Activated CD8-positive, alpha-beta T cell treated with anti-CD3 and anti-CD28 coated beads for 36 hours (primary cell): ENCODE measurements around the gene QSOX2. TPM values are rescaled to one million over a fixed set of nuclear protein-coding genes. Genes with fewer than 3 reads are reported as not detected.

Source experiments
- ATAC-seq: fragments of 200-7000 bp; cut with Tn5 transposase; one replicate; pipeline ENCODE4 v1.10.0; 2021; ENCODE audit warnings: mild to moderate bottlenecking, moderate library complexity
- CTCF ChIA-PET: fragments of 350-600 bp; sonication (Branson Sonifier 250); formaldehyde crosslinking; loops from one replicate; lab custom pipeline; 2021; ENCODE audit warnings: antibody characterized with exemption; lab: Charles Lee
- POLR2A ChIA-PET: fragments of 350-600 bp; sonication (Branson Sonifier 250); formaldehyde crosslinking; loops from one replicate; lab custom pipeline; 2021; ENCODE audit warnings: antibody characterized with exemption; lab: Charles Lee
- DNase-seq: peaks from one replicate; pipeline ENCODE4 v3.0.0-alpha.2; 2020
- H3K27ac Mint-ChIP-seq: one replicate; pipeline ENCODE4 v1.8.0; 2021; ENCODE audit warnings: mild to moderate bottlenecking, mixed read lengths
- H3K27me3 Mint-ChIP-seq: one replicate; pipeline ENCODE4 v1.8.0; 2021; ENCODE audit warnings: mixed read lengths
- H3K36me3 Mint-ChIP-seq: one replicate; pipeline ENCODE4 v1.8.0; 2021; ENCODE audit warnings: low read depth, mixed read lengths
- H3K4me1 Mint-ChIP-seq: one replicate; pipeline ENCODE4 v1.8.0; 2021; ENCODE audit warnings: low read depth, mixed read lengths
- H3K4me3 Mint-ChIP-seq: one replicate; pipeline ENCODE4 v1.8.0; 2021; ENCODE audit warnings: mild to moderate bottlenecking, moderate library complexity, mixed read lengths
- H3K9me3 Mint-ChIP-seq: one replicate; pipeline ENCODE4 v1.8.0; 2021; ENCODE audit warnings: mixed read lengths
- CTCF ChIP-seq: fragments of 200-600 bp; IDR thresholded peaks from one replicate; pipeline ENCODE4 v1.8.0; 2022; ENCODE audit warnings: antibody characterized with exemption, mild to moderate bottlenecking
- intact Hi-C: fragments of 100-400 bp; cut with micrococcal nuclease; formaldehyde crosslinking; loops from one replicate; pipeline ENCODE4 v1.10.0; 2022
- total RNA-seq, 2 experiments: library from RNA; stranded (reverse); gene quantifications; one replicate each; pipeline ENCODE4 v1.2.3, GENCODE V29; 2021

QSOX2 gene
- total RNA-seq, 2 experiments from 2014 or later, result 21.0 to 21.5 TPM

- H3K27ac Mint-ChIP-seq, result no peak overlapping the region
- ChIA-PET POLR2A (no interaction called here), CTCF (no interaction called here)
- H3K4me1 Mint-ChIP-seq, result peaks cover 10% of the 10 kb centered on the region
- H3K27me3 Mint-ChIP-seq, result no peaks in the 10 kb centered on the region
- DNase-seq (no peak), ATAC-seq (no peak)
- H3K9me3 Mint-ChIP-seq, result no peaks in the 10 kb centered on the region
- H3K36me3 Mint-ChIP-seq, result no peaks in the 10 kb centered on the region
- no peak for TF ChIP-seq CTCF
- intact Hi-C loops, result no loop called here
- no peak overlapping the region for H3K4me3 Mint-ChIP-seq
Observed at GRCh38 chr9:136264441-136265405, 19.1 kb upstream of the QSOX2 start.

GRCh38 chr9:136264031-136264430, 18.4 kb upstream of the QSOX2 start:
- Mint-ChIP-seq H3K36me3 (no peaks in the 10 kb centered on the region), H3K27ac (no peak overlapping the region), H3K9me3 (no peaks in the 10 kb centered on the region), H3K27me3 (no peaks in the 10 kb centered on the region), H3K4me3 (no peak overlapping the region), H3K4me1 (peaks cover 10% of the 10 kb centered on the region)
- no peak for TF ChIP-seq CTCF
- intact Hi-C loops, result no loop called here
- CTCF ChIA-PET, result no interaction called here
- ATAC-seq, result no peak
- DNase-seq, result no peak
- POLR2A ChIA-PET, result no interaction called here

GRCh38 chr9:136262671-136263178, 17.1 kb upstream of the QSOX2 start:
- no peak for TF ChIP-seq CTCF
- Mint-ChIP-seq H3K9me3 (no peaks in the 10 kb centered on the region), H3K36me3 (no peaks in the 10 kb centered on the region), H3K27me3 (no peaks in the 10 kb centered on the region), H3K4me3 (no peak overlapping the region), H3K27ac (no peak overlapping the region), H3K4me1 (peaks cover 5% of the 10 kb centered on the region)
- CTCF ChIA-PET, result no interaction called here
- POLR2A ChIA-PET, result no interaction called here
- intact Hi-C loops, result no loop called here
- DNase-seq (no peak), ATAC-seq (no peak)

- Mint-ChIP-seq H3K4me1 (peaks cover under 1% of the 10 kb centered on the region), H3K36me3 (no peaks in the 10 kb centered on the region), H3K27me3 (no peaks in the 10 kb centered on the region), H3K9me3 (no peaks in the 10 kb centered on the region), H3K4me3 (no peak overlapping the region), H3K27ac (no peak overlapping the region)
- ChIA-PET CTCF (no interaction called here), POLR2A (interaction anchor here (1.2 kb wide), 1 partner anchor 1614 kb away, joined by 4 read pairs; no protein-coding TSS in a partner anchor)
- intact Hi-C loops, result no loop called here
- ATAC-seq (no peak), DNase-seq (no peak)
- TF ChIP-seq CTCF, result no peak
Observed at GRCh38 chr9:136261686-136262430, 16.2 kb upstream of the QSOX2 start.
